Measurements from ENCODE around the gene PPP6R3. TPM values are rescaled to one million over a fixed set of nuclear protein-coding genes. Genes with fewer than 3 reads are reported as not detected.
"Not testable (repeated sequence)": the region's sequence is repeated elsewhere in the genome, so short reads cannot be mapped to it uniquely, and the experiment has no call there.

Gene PPP6R3
- total and polyA plus RNA-seq, 11 donors = 23.2 to 93.8 (median 81.2) TPM

GRCh38 chr11:68430801-68431200, 29.8 kb upstream of the PPP6R3 start:
- WGBS, 4 donors = 89 to 94% (median 92%) methylated on average over 3 of the region's 3 CpGs
- Histone ChIP-seq H3K4me1 (peaks cover 0 to 23% (median 12%) of the 10 kb centered on the region in 12 donors), H3K27me3 (no peaks in the 10 kb centered on the region), H3K27ac (no peak overlapping the region), H3K4me3 (no peak overlapping the region), H3K36me3 (peaks cover 4 to 85% (median 66%) of the 10 kb centered on the region in 9 donors), H3K9me3 (peaks cover 0 to 18% (median 13%) of the 10 kb centered on the region in 12 donors)
- DNase-seq = no peak
- intact Hi-C loops (cut with DNase I) = no loop called here
- no peak for TF ChIP-seq CTCF (IDR thresholded peaks at IDR 0.05)
- TF ChIP-seq POLR2A (IDR thresholded peaks at IDR 0.05) = no peak
- no peak for ATAC-seq

GRCh38 chr11:68431984-68432645, 28.4 kb upstream of the PPP6R3 start:
- peaks cover 4 to 79% (median 66%) of the 10 kb centered on the region in 9 donors for H3K36me3 ChIP-seq
- TF ChIP-seq POLR2A (IDR thresholded peaks at IDR 0.05) (no peak), CTCF (IDR thresholded peaks at IDR 0.05) (no peak)
- DNase-seq (peak in 1 of 5 donors; percentile 54), ATAC-seq (peak in 1 of 4 donors; percentile 6)
- H3K27me3 ChIP-seq = no peaks in the 10 kb centered on the region
- WGBS, 4 donors = 73 to 85% (median 77%) methylated on average over 11 to 24 of the region's 24 CpGs
- peaks cover under 1 to 30% (median 18%) of the 10 kb centered on the region in 12 donors for H3K4me1 ChIP-seq
- H3K4me3 ChIP-seq = no peak overlapping the region
- peaks cover 0 to 18% (median 13%) of the 10 kb centered on the region in 12 donors for H3K9me3 ChIP-seq
- peak overlapping the region in 5 of 12 donors; percentile 2 to 31 (median 20) for H3K27ac ChIP-seq
- intact Hi-C loops (cut with DNase I) = no loop called here

GRCh38 chr11:68432874-68433273, 27.7 kb upstream of the PPP6R3 start:
- Histone ChIP-seq H3K9me3 (peaks cover 0 to 18% (median 13%) of the 10 kb centered on the region in 12 donors), H3K27ac (peak overlapping the region in 6 of 12 donors; percentile 2 to 34 (median 23)), H3K4me3 (no peak overlapping the region), H3K4me1 (peaks cover 3 to 38% (median 24%) of the 10 kb centered on the region in 12 donors), H3K27me3 (no peaks in the 10 kb centered on the region), H3K36me3 (peaks cover 4 to 76% (median 62%) of the 10 kb centered on the region in 9 donors)
- no peak for TF ChIP-seq CTCF (IDR thresholded peaks at IDR 0.05)
- TF ChIP-seq POLR2A (IDR thresholded peaks at IDR 0.05) = no peak
- 34 to 48% (median 43%) methylated on average over 14 to 17 of the region's 17 CpGs for WGBS, 4 donors
- peak in 4 of 5 donors; percentile 35 to 78 (median 72) for DNase-seq
- intact Hi-C loops (cut with DNase I) = no loop called here
- peak; percentile 39 to 72 (median 54) for ATAC-seq

DNA sequence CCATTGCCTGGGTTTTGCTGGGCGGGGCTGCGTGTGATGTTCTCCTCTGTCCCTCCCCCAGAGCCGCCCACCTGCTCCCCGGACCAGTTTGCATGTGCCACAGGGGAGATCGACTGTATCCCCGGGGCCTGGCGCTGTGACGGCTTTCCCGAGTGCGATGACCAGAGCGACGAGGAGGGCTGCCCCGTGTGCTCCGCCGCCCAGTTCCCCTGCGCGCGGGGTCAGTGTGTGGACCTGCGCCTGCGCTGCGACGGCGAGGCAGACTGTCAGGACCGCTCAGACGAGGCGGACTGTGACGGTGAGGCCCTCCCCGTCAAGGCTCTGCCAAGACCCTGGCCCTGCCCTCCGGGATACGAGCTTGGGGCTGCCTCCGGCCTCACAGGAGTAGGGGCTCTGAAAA, 27.0 kb upstream of the PPP6R3 start:
- peaks cover 4 to 77% (median 60%) of the 10 kb centered on the region in 9 donors for H3K36me3 ChIP-seq
- peak overlapping the region in 1 of 12 donors; percentile 26 for H3K27ac ChIP-seq
- no peak overlapping the region for H3K4me3 ChIP-seq
- ATAC-seq (no peak), DNase-seq (no peak)
- H3K4me1 ChIP-seq = peaks cover 3 to 42% (median 29%) of the 10 kb centered on the region in 12 donors
- intact Hi-C loops (cut with DNase I) = no loop called here
- H3K9me3 ChIP-seq = peaks cover 0 to 18% (median 13%) of the 10 kb centered on the region in 12 donors
- WGBS, 4 donors = 92 to 95% (median 93%) methylated on average over 29 to 31 of the region's 31 CpGs
- H3K27me3 ChIP-seq = no peaks in the 10 kb centered on the region
- no peak for TF ChIP-seq CTCF (IDR thresholded peaks at IDR 0.05)
- no peak for TF ChIP-seq POLR2A (IDR thresholded peaks at IDR 0.05)

DNA sequence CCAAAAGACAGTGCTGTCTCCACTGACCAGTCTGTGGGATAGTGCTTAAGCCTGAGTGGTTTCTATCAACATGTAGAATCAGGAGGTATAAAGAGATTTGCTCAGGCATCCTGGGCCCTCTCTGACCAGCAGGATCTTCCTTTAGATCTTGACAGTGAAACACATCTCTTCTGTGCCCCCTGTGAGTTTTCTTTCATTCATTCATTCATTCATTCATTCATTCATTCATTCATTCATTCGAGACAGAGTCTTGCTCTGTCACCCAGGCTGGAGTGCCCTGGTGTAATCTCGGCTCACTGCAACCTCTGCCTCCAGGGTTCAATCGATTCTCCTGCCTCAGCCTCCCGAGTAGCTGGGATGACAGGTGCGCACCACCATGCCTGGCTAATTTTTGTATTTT, 26.4 kb upstream of the PPP6R3 start:
- H3K27me3 ChIP-seq; H3K4me3 ChIP-seq; ATAC-seq; DNase-seq; intact Hi-C loops (cut with DNase I); H3K27ac ChIP-seq: not testable (repeated sequence)
- 94 to 98% (median 95%) methylated on average over 5 of the region's 5 CpGs for WGBS, 4 donors
- H3K9me3 ChIP-seq = peaks cover 0 to 14% (median 10%) of the 10 kb centered on the region in 12 donors
- peaks cover 2 to 77% (median 60%) of the 10 kb centered on the region in 9 donors for H3K36me3 ChIP-seq
- H3K4me1 ChIP-seq = peaks cover 3 to 42% (median 29%) of the 10 kb centered on the region in 12 donors

Data from heart left ventricle (tissue), 16 donors.